ENCODE results near the gene TFIP11. TPM values are rescaled to one million over a fixed set of nuclear protein-coding genes. Genes with fewer than 3 reads are reported as not detected.
A peak's percentile ranks its signal among the peaks of the same experiment; 100 is the strongest.

Gene TFIP11
- total RNA-seq, 1 donor from 2014 or later, result 26.2 TPM

- H3K27ac ChIP-seq, result no peak overlapping the region
- no peaks in the 10 kb centered on the region for H3F3A ChIP-seq (ENCODE audit: low read depth)
These were observed 48.6 kb downstream of the TFIP11 start for GRCh38 chr22:26463688-26464087.

GRCh38 chr22:26463101-26463661 lies 49.1 kb downstream of the TFIP11 start:
- TF ChIP-seq CTCF (IDR thresholded peaks at IDR 0.05) (no peak), EZH2phosphoT487 (IDR thresholded peaks at IDR 0.05) (no peak), EZH2 (IDR thresholded peaks at IDR 0.05) (no peak)
- Mint-ChIP-seq H3K36me3 (peaks cover 26% of the 10 kb centered on the region), H3K27me3 (ENCODE audit: insufficient read depth, low read depth) (peaks cover 4% of the 10 kb centered on the region), H3K4me1 (peaks cover 43% of the 10 kb centered on the region), H3K4me3 (peak overlapping the region; percentile 70), H3K9me3 (no peaks in the 10 kb centered on the region), H3K27ac (peak overlapping the region; percentile 96)
- H3K27ac ChIP-seq, result no peak overlapping the region
- H3K36me3 ChIP-seq, result no peaks in the 10 kb centered on the region
- H3K4me2 ChIP-seq, result peak overlapping the region; percentile 62
- H3K9ac ChIP-seq, result peak overlapping the region; percentile 18
- no peaks in the 10 kb centered on the region for H3K9me3 ChIP-seq (ENCODE audit: low read depth)
- peaks cover 15% of the 10 kb centered on the region for H3K79me2 ChIP-seq (ENCODE audit: low read depth)
- DNase-seq (ENCODE audit: low spot score), result peak; percentile 66
- H3K4me1 ChIP-seq, result peaks cover 12% of the 10 kb centered on the region
- H3F3A ChIP-seq (ENCODE audit: low read depth), result no peaks in the 10 kb centered on the region
- peaks cover 44% of the 10 kb centered on the region for H4K20me1 ChIP-seq (ENCODE audit: low read depth)
- H3K27me3 ChIP-seq, result no peaks in the 10 kb centered on the region
- H3K4me3 ChIP-seq, result no peak overlapping the region
- H2AFZ ChIP-seq (replicated peaks), result no peak overlapping the region

More at GRCh38 chr22:26463688-26464087, 48.6 kb downstream of the TFIP11 start:
- Histone ChIP-seq H3K4me3 (no peak overlapping the region), H2AFZ (replicated peaks) (no peak overlapping the region), H3K9me3 (ENCODE audit: low read depth) (no peaks in the 10 kb centered on the region), H3K9ac (peak overlapping the region; percentile 18), H3K4me2 (peak overlapping the region; percentile 62), H3K36me3 (no peaks in the 10 kb centered on the region), H3K79me2 (ENCODE audit: low read depth) (peaks cover 15% of the 10 kb centered on the region), H3K4me1 (peaks cover 12% of the 10 kb centered on the region), H3K27me3 (no peaks in the 10 kb centered on the region), H4K20me1 (ENCODE audit: low read depth) (peaks cover 44% of the 10 kb centered on the region)
- H3K36me3 Mint-ChIP-seq, result peaks cover 29% of the 10 kb centered on the region
- H3K4me1 Mint-ChIP-seq, result peaks cover 43% of the 10 kb centered on the region
- peaks cover 2% of the 10 kb centered on the region for H3K27me3 Mint-ChIP-seq (ENCODE audit: insufficient read depth, low read depth)
- TF ChIP-seq CTCF (IDR thresholded peaks at IDR 0.05), result no peak
- no peak for TF ChIP-seq EZH2 (IDR thresholded peaks at IDR 0.05)
- no peak for TF ChIP-seq EZH2phosphoT487 (IDR thresholded peaks at IDR 0.05)
- H3K4me3 Mint-ChIP-seq, result peak overlapping the region; percentile 70
- peak overlapping the region; percentile 96 for H3K27ac Mint-ChIP-seq
- H3K9me3 Mint-ChIP-seq, result no peaks in the 10 kb centered on the region
- no peak for DNase-seq (ENCODE audit: low spot score)

- H3K4me2 ChIP-seq, result peak overlapping the region; percentile 62
- no peak for DNase-seq (ENCODE audit: low spot score)
- H3K36me3 ChIP-seq, result no peaks in the 10 kb centered on the region
- H3K9me3 ChIP-seq (ENCODE audit: low read depth), result no peaks in the 10 kb centered on the region
- peaks cover 44% of the 10 kb centered on the region for H4K20me1 ChIP-seq (ENCODE audit: low read depth)
- no peak overlapping the region for H2AFZ ChIP-seq (replicated peaks)
- Mint-ChIP-seq H3K27ac (peak overlapping the region; percentile 96), H3K27me3 (ENCODE audit: insufficient read depth, low read depth) (peaks cover 4% of the 10 kb centered on the region), H3K9me3 (no peaks in the 10 kb centered on the region), H3K4me1 (peaks cover 43% of the 10 kb centered on the region), H3K36me3 (peaks cover 25% of the 10 kb centered on the region), H3K4me3 (peak overlapping the region; percentile 70)
- H3K79me2 ChIP-seq (ENCODE audit: low read depth), result peaks cover 15% of the 10 kb centered on the region
- no peaks in the 10 kb centered on the region for H3K27me3 ChIP-seq
- TF ChIP-seq EZH2phosphoT487 (IDR thresholded peaks at IDR 0.05) (no peak), EZH2 (IDR thresholded peaks at IDR 0.05) (no peak), CTCF (IDR thresholded peaks at IDR 0.05) (no peak)
- peak overlapping the region; percentile 18 for H3K9ac ChIP-seq
- H3F3A ChIP-seq (ENCODE audit: low read depth), result no peaks in the 10 kb centered on the region
- H3K4me1 ChIP-seq, result peaks cover 12% of the 10 kb centered on the region
- no peak overlapping the region for H3K27ac ChIP-seq
- H3K4me3 ChIP-seq, result no peak overlapping the region
These were observed 49.6 kb downstream of the TFIP11 start for GRCh38 chr22:26462641-26463040.
